Kidney (tissue), 14 donors: Measurements from ENCODE around the gene DLG2. TPM values are rescaled to one million over a fixed set of nuclear protein-coding genes. Genes with fewer than 3 reads are reported as not detected.
A peak's percentile ranks its signal among the peaks of the same experiment; 100 is the strongest.

ENCODE experiments used
- DNase-seq, 5 donors: peaks; one replicate each; pipeline ENCODE4 v3.0.0-alpha.2; 2013 to 2020
- FAIRE-seq: peaks from 2 replicates; lab custom pipeline; 2012; peaks lifted over from hg19 to GRCh38; lab: Jason Lieb, UNC
- H3K27ac ChIP-seq, 2 donors: one replicate each; pipeline ENCODE4 v1.7.0; 2013; ENCODE audit warnings: low read depth in 2 of 2, low read length in 2 of 2, inconsistent platforms in 1 of 2
- H3K27me3 ChIP-seq: one replicate; pipeline ENCODE4 v1.7.1; 2013; ENCODE audit warnings: low read length, inconsistent platforms; ENCODE audit not compliant: control insufficient read depth, insufficient read depth
- H3K36me3 ChIP-seq, 3 donors: one replicate each; pipeline versions ENCODE4 v1.7.0 to v1.7.1; 2013; ENCODE audit warnings: low read length in 3 of 3, control low read depth in 1 of 3, inconsistent platforms in 1 of 3; ENCODE audit not compliant: insufficient read depth in 3 of 3, control insufficient read depth in 2 of 3
- H3K4me1 ChIP-seq, 3 donors: one replicate each; pipeline versions ENCODE4 v1.7.0 to v1.7.1; 2013; ENCODE audit warnings: low read length in 3 of 3, inconsistent platforms in 1 of 3, low read depth in 1 of 3; ENCODE audit not compliant: control insufficient read depth in 2 of 3, insufficient read depth in 2 of 3
- H3K4me3 ChIP-seq, 3 donors: one replicate each; pipeline versions ENCODE4 v1.7.0 to v1.8.1; 2013; ENCODE audit warnings: low read length in 3 of 3, control low read depth in 1 of 3, inconsistent platforms in 1 of 3
- H3K9ac ChIP-seq, 3 donors: one replicate each; pipeline versions ENCODE4 v1.7.0 to v1.7.1; 2013; ENCODE audit warnings: low read length in 3 of 3, control low read depth in 1 of 3, inconsistent platforms in 1 of 3
- H3K9me3 ChIP-seq, 3 donors: one replicate each; pipeline versions ENCODE4 v1.7.0 to v1.7.1; 2013; ENCODE audit warnings: low read length in 3 of 3, control low read depth in 1 of 3, inconsistent platforms in 1 of 3; ENCODE audit not compliant: control insufficient read depth in 2 of 3, insufficient read depth in 1 of 3
- CTCF ChIP-seq: IDR thresholded peaks from 3 replicates; pipeline ENCODE4 v1.5.1; 2012; ENCODE audit warnings: mild to moderate bottlenecking, moderate library complexity, borderline replicate concordance; ENCODE audit not compliant: insufficient read depth; ENCODE audit errors: extremely low read depth
- intact Hi-C: fragments of 100-400 bp; cut with DNase I; formaldehyde crosslinking; loops from one replicate; pipeline ENCODE4 v1.11.1; 2022
- polyA plus RNA-seq: library from polyadenylated mRNA; stranded (reverse); fragments of 350-450 nt; fragmentation: Illumina TruSeq; extraction: RNeasy Lipid Tissue Mini Kit (QIAGEN cat#74804); gene quantifications from one replicate; pipeline ENCODE4 v1.2.3, GENCODE V29; 2014; ENCODE audit warnings: low read depth, low replicate concordance; ENCODE audit not compliant: insufficient read depth
- total RNA-seq: library from RNA; stranded (reverse); fragmentation: NEBNext Ultra II Directional; extraction: Animal tissue kit (Norgen Biotek cat#: 25700); gene quantifications from one replicate; pipeline ENCODE4 v1.2.1, GENCODE V29; 2021
- donor health status: control.
- donor health status: control.
- donor health status: control.
- donor health status: control.
- donor health status: control.
- donor health status: DM: yes; HTN: yes; CAD: no.
- donor health status: Normal renal cell carcinoma (clear cell type).

Gene DLG2
- total and polyA plus RNA-seq, 2 donors from 2014 or later, result 2.9 to 7.2 TPM

- H3K4me3 ChIP-seq, result no peak overlapping the region
- FAIRE-seq (no peak), DNase-seq (no peak)
- no peaks in the 10 kb centered on the region for H3K4me1 ChIP-seq
- no peaks in the 10 kb centered on the region for H3K9me3 ChIP-seq
- no peak for TF ChIP-seq CTCF
- no peaks in the 10 kb centered on the region for H3K27me3 ChIP-seq
- H3K9ac ChIP-seq, result no peak overlapping the region
- H3K36me3 ChIP-seq, result no peaks in the 10 kb centered on the region
- no peak overlapping the region for H3K27ac ChIP-seq
- intact Hi-C loops, result no loop called here
Observed at GRCh38 chr11:83970061-83970671, 1657.0 kb downstream of the DLG2 start.

- TF ChIP-seq CTCF, result no peak
- Histone ChIP-seq H3K27me3 (no peaks in the 10 kb centered on the region), H3K4me1 (no peaks in the 10 kb centered on the region), H3K27ac (no peak overlapping the region), H3K36me3 (no peaks in the 10 kb centered on the region), H3K9ac (no peak overlapping the region), H3K4me3 (no peak overlapping the region), H3K9me3 (no peaks in the 10 kb centered on the region)
- no peak for FAIRE-seq
- no peak for DNase-seq
- intact Hi-C loops, result no loop called here
Observed at GRCh38 chr11:83957038-83957900, 1669.9 kb downstream of the DLG2 start.

- Histone ChIP-seq H3K27me3 (no peaks in the 10 kb centered on the region), H3K9me3 (no peaks in the 10 kb centered on the region), H3K36me3 (no peaks in the 10 kb centered on the region), H3K9ac (no peak overlapping the region), H3K27ac (no peak overlapping the region), H3K4me1 (no peaks in the 10 kb centered on the region), H3K4me3 (no peak overlapping the region)
- FAIRE-seq, result no peak
- no peak for TF ChIP-seq CTCF
- DNase-seq, result peak in 1 of 5 donors; percentile 43
- intact Hi-C loops, result no loop called here
Observed at GRCh38 chr11:83956119-83956697, 1670.9 kb downstream of the DLG2 start.
